IMR-90 (cell line): ENCODE data around the gene PFN2.

Experiments
- BHLHE40 ChIP-seq: fragments of 150-350 bp; IDR thresholded peaks from 2 replicates; pipeline ENCODE4 v1.6.1; 2016; ENCODE audit warnings: mild to moderate bottlenecking, low read depth, low read length
- CEBPB ChIP-seq: IDR thresholded peaks from 2 replicates; pipeline ENCODE4 v1.6.1; 2012; ENCODE audit warnings: low read depth, low read length, improper control_type of control experiment
- CHD1 ChIP-seq: IDR thresholded peaks from 2 replicates; pipeline ENCODE4 v1.6.1; 2012; ENCODE audit warnings: low read depth, low read length, improper control_type of control experiment
- CTCF ChIP-seq: conservative IDR thresholded peaks from 2 replicates; pipeline ENCODE4 v1.5.1; 2012; ENCODE audit warnings: mild to moderate bottlenecking, low read depth, low read length, improper control_type of control experiment
- ELK1 ChIP-seq: fragments of 150-350 bp; IDR thresholded peaks from 2 replicates; pipeline ENCODE4 v1.6.1; 2016; ENCODE audit warnings: low read depth, mild to moderate bottlenecking, low read length, moderate library complexity, borderline replicate concordance
- MAZ ChIP-seq: IDR thresholded peaks from 2 replicates; pipeline ENCODE4 v1.6.1; 2012; ENCODE audit warnings: low read depth, mild to moderate bottlenecking, low read length, improper control_type of control experiment, moderate library complexity, borderline replicate concordance
- NFE2L2 ChIP-seq: fragments of 150-350 bp; IDR thresholded peaks from 2 replicates; pipeline ENCODE4 v1.6.1; 2016; ENCODE audit warnings: low read depth, mild to moderate bottlenecking, low read length
- POLR2A ChIP-seq: IDR thresholded peaks from 2 replicates; pipeline ENCODE4 v1.6.1; 2012; ENCODE audit warnings: mild to moderate bottlenecking, low read depth, low read length
- RAD21 ChIP-seq: IDR thresholded peaks from 2 replicates; pipeline ENCODE4 v1.6.1; 2012; ENCODE audit warnings: low read length, improper control_type of control experiment
- RFX5 ChIP-seq: IDR thresholded peaks from 2 replicates; pipeline ENCODE4 v1.8.0; 2012; ENCODE audit warnings: low read depth, mild to moderate bottlenecking, low read length, moderate library complexity
- SMC3 ChIP-seq: fragments of 150-350 bp; IDR thresholded peaks from 2 replicates; pipeline ENCODE4 v1.6.1; 2016; ENCODE audit warnings: low read depth, mild to moderate bottlenecking, antibody characterized with exemption, low read length, moderate library complexity
- USF2 ChIP-seq: fragments of 150-350 bp; IDR thresholded peaks from 2 replicates; pipeline ENCODE4 v1.6.1; 2017; ENCODE audit warnings: mild to moderate bottlenecking, antibody characterized with exemption, low read length, low read depth

GRCh38 chr3:149990423-149990948, 19.8 kb upstream of the PFN2 start:
- no peak for TF ChIP-seq POLR2A
- TF ChIP-seq USF2, result no peak
- TF ChIP-seq CTCF, result no peak
- TF ChIP-seq BHLHE40, result no peak
- no peak for TF ChIP-seq SMC3
- TF ChIP-seq RFX5, result no peak
- no peak for TF ChIP-seq CEBPB
- no peak for TF ChIP-seq NFE2L2
- no peak for TF ChIP-seq RAD21
- TF ChIP-seq ELK1, result no peak
- TF ChIP-seq CHD1, result no peak
- no peak for TF ChIP-seq MAZ
